ENCODE data around the gene ALG12.

ALG12 gene

GRCh38 chr22:49917974-49918910 is at the start of gene ALG12, which contains the start of gene CRELD2:
Gene ALG12, minus strand, starts transcription at chr22:49918438. Its CDS starts 4,673 bp downstream, at chr22:49913765.
Gene CRELD2, plus strand, starts transcription at chr22:49918634. Its CDS starts 136 bp downstream, at chr22:49918770.
- DNase-seq: peak; percentile 99

DNA sequence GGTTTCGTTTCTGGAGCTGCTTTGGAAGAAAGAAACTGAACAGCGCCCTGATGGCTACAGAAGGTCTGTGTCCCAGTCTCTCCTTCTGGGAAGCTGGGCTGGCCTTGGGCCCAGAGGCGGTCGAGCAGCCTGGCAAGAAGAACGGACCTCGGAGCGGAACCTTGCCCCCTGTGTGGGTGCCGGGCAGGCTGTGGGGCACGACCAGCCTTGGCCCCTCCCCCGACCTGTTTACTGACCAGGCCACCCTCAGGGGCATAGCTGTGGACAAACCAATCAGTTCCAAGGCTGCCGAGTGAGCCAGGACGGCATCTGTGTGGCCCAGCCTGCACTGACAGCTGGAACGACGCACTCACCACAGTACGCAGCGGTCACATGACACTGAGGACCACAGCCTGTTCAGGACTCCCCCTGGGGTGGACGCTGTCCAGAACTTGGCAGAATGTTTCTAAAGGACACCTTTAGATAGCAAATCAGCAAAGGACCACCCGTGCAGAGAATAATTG is 49.5 kb upstream of the ALG12 start:
- no peak for DNase-seq

DNA sequence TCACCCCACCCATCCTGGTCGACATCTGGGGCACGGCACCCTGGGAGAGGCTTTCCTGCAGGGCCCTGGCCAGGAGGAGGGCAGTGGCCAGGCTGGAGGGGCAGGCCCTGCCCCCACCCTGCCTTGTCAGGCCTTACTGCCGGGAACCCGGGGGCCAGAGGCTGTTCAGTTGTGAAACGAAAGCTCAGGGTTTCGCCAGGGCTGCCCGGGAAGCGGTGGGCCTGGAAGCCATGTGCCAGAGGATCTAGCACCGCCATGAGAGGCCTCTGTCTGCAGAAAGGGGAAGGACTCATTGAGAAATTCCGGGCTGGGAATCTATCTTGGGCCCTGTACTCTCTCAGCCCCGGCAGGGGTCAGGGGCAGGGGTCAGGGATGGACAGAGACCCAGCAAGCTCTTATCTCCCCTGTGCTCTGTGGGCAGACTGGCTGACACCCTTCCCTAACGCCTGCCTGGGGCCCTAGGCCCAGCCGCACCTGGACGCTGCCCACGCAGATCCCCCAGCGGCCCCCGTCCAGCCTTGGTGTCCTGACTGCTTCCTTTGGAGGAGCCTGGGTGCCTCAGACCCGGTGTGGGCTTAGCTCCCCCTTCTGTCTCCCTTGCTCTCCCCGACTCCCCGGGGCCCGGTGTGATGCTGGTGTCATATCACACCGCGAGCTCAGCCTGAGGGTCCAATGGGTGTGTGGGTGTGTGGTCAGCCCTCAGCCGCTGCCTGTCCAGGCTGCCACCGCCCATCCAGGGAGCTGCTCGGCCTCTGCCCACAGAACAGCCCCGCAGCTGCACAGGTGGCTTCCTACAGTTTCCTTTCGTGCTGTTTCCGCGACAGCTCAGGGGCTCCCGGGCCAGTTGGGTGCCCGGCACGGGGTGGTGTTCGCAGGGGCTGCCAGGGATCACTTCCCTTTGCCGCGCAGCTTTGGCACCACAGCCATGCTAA is 48.8 kb upstream of the ALG12 start:
- DNase-seq: no peak

DNA sequence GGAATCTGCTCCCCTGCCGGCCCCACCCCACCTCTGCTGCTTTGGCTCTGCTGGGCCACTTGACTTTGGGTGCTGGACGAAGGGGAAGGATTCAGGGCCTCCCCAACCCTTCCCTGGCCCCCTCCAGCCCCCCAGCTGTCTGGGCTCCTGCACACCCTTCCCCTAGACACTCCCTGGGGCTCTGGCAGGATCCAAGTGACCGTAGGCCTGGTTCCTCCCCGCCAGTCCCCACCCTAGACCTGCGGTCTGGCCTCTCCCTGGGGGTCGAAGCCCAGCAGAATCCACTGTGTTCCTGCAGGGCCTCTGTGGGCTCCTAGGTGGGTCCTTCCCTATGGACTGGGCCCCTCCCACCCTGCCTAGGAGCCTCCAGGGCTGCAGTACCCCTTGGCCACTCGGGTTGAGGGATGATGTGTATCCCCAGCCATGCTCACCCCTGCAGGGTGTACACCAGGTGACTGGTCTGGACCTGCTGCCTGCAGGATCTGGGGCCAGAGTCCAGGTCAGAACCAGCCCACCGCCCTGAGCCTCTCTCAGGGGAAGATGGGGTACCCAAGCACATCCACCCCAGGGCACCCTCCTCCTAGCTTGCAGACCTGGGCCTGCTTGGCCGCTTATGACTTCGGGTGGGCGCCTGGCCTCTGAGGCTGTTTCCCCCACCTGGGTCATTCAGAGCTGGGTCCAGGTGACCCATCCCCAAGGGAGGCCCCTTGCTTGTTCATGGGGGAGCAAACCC is 48.0 kb upstream of the ALG12 start:
- no peak for DNase-seq

DNA sequence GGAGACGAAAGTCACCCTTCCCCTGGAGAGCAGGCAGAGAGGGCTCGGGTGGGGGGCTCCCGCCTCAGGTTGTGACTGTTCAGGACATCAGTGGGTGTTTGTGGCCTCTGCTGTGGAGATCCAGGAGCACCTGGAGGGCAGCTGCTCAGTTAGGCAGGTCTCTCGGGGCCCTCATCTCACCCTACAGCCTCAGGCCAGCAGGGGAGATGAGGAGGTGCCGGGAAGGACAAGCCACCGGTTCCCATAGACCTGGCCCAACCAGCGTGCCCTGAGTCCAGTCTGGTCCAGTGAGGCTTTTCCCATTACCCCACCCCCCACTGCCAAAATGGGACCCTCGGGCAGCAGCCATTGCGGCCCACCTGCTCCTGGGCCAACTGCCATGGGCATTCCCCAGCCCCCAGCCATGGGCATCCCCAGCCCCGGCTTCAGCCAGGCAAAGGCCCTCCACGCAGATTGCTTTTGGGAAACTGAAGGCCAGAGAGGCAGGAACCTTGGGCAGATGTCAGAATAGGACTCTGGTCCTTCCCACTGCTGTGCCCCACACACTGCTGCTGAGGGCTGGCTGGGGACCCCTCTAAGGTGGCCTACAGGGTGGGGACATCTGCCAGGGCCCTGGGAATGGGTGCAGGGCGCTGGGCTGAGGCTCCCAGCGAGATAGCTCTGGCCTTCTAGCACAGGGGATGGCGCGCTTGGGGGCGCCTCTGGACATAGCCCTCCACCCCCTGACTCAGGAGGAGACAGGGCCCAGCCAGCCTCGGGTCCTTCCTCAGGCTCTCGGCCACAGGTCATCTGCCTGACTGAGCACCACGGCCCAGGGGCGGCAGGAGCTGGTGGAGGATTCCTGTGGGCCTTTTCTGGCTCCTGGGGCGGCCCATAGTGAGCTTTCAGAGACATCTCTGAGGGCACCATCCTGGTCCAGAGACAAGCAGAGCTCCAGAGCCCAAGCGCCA is 47.1 kb upstream of the ALG12 start:
- DNase-seq: no peak

GRCh38 chr22:49964136-49965090 is 46.2 kb upstream of the ALG12 start:
- no peak for DNase-seq

DNA sequence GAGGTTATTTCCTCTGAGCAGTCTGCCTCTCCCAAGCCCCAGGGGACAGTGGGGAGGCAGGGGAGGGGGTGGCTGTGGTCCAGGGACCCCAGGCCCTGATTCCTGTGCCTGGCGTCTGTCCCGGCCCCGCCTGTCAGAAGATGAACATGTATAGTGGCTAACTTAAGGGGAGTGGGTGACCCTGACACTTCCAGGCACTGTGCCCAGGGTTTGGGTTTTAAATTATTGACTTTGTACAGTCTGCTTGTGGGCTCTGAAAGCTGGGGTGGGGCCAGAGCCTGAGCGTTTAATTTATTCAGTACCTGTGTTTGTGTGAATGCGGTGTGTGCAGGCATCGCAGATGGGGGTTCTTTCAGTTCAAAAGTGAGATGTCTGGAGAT is 45.4 kb upstream of the ALG12 start:
- DNase-seq: no peak

DNA sequence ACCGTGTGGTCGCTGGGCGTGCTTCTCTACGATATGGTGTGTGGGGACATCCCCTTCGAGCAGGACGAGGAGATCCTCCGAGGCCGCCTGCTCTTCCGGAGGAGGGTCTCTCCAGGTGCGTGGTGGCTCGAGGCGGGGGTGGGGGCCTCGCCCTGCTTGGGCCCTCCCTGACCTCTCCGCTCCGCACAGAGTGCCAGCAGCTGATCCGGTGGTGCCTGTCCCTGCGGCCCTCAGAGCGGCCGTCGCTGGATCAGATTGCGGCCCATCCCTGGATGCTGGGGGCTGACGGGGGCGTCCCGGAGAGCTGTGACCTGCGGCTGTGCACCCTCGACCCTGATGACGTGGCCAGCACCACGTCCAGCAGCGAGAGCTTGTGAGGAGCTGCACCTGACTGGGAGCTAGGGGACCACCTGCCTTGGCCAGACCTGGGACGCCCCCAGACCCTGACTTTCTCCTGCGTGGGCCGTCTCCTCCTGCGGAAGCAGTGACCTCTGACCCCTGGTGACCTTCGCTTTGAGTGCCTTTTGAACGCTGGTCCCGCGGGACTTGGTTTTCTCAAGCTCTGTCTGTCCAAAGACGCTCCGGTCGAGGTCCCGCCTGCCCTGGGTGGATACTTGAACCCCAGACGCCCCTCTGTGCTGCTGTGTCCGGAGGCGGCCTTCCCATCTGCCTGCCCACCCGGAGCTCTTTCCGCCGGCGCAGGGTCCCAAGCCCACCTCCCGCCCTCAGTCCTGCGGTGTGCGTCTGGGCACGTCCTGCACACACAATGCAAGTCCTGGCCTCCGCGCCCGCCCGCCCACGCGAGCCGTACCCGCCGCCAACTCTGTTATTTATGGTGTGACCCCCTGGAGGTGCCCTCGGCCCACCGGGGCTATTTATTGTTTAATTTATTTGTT is 44.8 kb upstream of the ALG12 start:
- no peak for DNase-seq

GRCh38 chr22:49962012-49962750 is 43.9 kb upstream of the ALG12 start:
- DNase-seq: peak; percentile 84

GRCh38 chr22:49961601-49962011 is 43.4 kb upstream of the ALG12 start:
- no peak for DNase-seq

- DNase-seq: peak; percentile 53
These were observed 42.9 kb upstream of the ALG12 start for GRCh38 chr22:49961005-49961600.

DNA sequence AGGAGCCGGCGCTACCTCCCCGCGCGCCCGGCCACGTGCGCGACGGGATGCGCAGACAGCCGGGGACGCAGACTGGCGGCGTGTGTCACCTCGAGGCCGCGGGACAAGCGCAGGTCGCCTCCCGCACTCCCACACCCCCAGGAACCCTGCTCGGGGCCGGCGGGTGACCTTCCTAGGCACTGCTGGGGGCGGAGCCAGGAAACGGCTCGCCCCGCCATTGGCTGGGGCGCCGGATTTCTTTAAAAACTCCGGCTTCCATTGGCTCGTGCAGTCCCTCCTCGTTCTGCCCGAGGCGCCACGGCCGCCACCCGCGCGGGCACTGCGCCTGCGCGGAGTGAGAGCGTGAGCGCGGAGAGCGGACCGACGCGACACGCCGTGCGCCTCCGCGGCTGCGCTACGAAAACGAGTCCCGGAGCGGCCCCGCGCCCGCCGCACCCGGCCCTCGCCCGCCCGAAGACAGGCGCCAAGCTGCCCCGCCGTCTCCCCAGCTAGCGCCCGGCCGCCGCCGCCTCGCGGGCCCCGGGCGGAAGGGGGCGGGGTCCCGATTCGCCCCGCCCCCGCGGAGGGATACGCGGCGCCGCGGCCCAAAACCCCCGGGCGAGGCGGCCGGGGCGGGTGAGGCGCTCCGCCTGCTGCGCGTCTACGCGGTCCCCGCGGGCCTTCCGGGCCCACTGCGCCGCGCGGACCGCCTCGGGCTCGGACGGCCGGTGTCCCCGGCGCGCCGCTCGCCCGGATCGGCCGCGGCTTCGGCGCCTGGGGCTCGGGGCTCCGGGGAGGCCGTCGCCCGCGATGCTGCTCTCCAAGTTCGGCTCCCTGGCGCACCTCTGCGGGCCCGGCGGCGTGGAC is 42.1 kb upstream of the ALG12 start, which contains the start of gene PIM3:
Gene PIM3, plus strand, starts transcription at position 614 of the 846 bp plus-strand sequence. Its CDS starts 176 bp downstream, at position 790.
- DNase-seq: peak; percentile 97

DNA sequence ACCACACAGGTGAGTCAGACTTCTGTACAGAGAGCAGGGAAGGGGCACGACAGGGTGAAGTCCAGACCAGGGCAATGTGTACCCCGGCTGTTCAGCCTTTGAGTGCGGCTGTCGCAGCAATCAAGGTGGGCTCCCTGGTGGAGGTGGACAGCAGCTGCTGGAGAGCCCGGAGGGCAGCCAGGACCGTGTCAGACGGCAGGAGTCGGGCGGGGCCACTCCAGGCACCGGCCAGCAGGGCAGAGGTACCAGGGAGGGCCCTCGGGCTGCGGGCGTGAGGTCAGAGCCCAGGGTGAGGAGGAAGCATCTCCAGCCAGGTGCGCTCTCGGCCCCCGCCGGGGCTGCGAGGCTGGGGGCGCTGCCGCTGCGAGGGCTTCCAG is 41.5 kb upstream of the ALG12 start:
- DNase-seq: peak; percentile 48

- no peak for DNase-seq
These were observed 40.9 kb upstream of the ALG12 start for GRCh38 chr22:49958931-49959781.

DNA sequence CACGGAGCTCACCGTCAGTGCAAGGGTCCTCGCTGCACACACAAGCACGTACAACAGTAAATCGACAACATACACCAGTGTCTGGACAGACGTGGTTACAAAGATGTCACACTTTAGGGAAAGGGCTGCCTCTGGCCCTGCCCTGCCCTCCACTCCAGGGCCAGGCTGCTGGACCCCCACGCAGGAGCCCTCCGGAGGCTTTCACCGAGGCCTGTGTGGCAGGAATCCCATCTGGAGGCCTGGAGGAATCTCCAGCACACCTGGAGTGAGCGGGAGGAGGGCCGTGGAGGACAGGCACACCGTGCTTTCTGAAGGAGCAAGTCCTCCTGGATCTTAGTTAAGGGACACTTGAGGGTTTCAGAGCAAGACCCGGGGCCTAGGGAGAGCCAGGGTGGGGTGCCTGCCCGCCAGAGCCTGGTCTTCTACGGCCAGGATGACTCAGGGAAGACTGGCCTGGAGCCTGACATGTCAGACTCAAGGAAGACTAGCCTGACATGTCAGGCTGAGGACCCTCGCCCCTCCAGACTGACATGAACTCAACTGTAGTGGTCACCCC is 40.2 kb upstream of the ALG12 start:
- no peak for DNase-seq
